ENCODE data around the gene RPL29. TPM values are rescaled to one million over a fixed set of nuclear protein-coding genes. Genes with fewer than 3 reads are reported as not detected.

Gene RPL29
- total and polyA plus RNA-seq, 2 of the 8 experiments (the other 6 are each of a cell fraction or from before 2014, with no cell fraction given) = 1,467 to 2,660 TPM

DNA sequence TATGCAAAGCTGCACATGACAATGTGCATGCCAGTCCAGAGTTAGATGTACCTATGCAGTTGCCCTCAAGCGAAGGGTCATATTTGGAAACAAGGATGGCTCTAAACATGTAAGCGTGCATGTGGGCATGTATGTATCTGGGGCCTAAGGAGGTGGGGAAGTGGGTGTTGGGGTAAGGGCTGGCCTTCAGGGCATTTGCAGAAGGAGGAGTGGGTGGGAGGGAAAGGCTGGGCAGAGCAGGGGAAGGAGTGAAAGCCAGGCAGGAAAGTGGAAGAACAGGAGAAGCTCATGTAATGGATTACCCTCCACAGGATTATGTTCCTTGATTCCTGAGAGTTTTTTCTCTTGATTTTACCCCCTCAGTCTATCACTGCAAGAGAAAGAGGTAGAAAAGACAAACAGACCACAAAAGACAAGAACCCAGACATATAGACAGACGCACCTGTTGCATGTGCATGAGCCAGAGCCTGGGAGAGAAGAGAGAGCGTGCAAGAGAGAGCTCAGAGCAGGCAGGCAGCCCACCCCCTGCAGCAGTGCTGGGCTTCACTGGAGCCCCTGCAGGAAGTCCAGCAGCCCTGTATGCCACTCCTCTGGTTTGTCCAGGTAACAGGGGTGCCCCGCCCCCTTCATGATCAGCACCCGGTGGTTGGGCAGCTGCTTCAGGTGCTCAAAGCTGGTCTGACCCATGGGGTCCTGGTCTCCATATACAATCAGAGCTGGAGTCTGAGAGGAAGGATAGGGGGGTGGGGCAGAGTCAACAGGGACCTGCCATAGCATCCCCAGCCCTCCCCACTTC, 26.6 kb downstream of the RPL29 start (continued):
- TF ChIP-seq, protein P1, sequence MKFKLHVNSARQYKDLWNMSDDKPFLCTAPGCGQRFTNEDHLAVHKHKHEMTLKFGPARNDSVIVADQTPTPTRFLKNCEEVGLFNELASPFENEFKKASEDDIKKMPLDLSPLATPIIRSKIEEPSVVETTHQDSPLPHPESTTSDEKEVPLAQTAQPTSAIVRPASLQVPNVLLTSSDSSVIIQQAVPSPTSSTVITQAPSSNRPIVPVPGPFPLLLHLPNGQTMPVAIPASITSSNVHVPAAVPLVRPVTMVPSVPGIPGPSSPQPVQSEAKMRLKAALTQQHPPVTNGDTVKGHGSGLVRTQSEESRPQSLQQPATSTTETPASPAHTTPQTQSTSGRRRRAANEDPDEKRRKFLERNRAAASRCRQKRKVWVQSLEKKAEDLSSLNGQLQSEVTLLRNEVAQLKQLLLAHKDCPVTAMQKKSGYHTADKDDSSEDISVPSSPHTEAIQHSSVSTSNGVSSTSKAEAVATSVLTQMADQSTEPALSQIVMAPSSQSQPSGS (IDR thresholded peaks at IDR 0.05; ENCODE audit: low read length) = no peak
- TF ChIP-seq RBBP5 (IDR thresholded peaks at IDR 0.05; ENCODE audit: borderline replicate concordance, low read depth, low read length) = no peak
- TF ChIP-seq SRF (IDR thresholded peaks at IDR 0.05; ENCODE audit: low read depth, low read length) = no peak
- TF ChIP-seq GABPA (IDR thresholded peaks at IDR 0.05; ENCODE audit: borderline replicate concordance, insufficient read depth, low read length) = no peak
- TF ChIP-seq ASH2L (IDR thresholded peaks at IDR 0.05; ENCODE audit: low read length) = no peak
